HG03135 (cell line): Measurements from ENCODE around the gene NQO2.
"Not testable (repeated sequence)": the region's sequence is repeated elsewhere in the genome, so short reads cannot be mapped to it uniquely, and the experiment has no call there.

Experiments
- ATAC-seq: cut with Tn5 transposase; IDR thresholded peaks from one replicate; pipeline ENCODE4 v1.9.1; 2021; ENCODE audit warnings: mild to moderate bottlenecking, moderate library complexity; ENCODE audit not compliant: unreplicated experiment

Gene NQO2

DNA sequence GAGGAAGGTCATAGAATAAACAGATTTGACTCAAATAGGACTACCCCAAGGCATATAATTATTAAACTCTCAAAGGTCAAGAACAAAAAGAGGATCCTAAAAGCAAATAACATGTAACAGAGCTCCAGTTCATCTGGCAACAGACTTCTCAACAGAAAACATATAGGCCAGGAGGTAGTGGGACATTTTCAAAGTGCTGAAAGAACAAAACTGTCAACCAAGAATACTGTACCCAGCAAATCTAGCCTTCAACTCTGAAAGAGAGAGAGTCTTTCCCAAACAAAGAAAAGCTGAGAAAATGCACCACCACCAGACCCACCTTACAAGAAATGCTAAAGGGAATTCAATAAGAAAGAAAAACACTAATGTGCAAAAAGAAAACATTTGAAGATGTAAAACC lies 11.9 kb downstream of the NQO2 start:
- no peak for ATAC-seq

DNA sequence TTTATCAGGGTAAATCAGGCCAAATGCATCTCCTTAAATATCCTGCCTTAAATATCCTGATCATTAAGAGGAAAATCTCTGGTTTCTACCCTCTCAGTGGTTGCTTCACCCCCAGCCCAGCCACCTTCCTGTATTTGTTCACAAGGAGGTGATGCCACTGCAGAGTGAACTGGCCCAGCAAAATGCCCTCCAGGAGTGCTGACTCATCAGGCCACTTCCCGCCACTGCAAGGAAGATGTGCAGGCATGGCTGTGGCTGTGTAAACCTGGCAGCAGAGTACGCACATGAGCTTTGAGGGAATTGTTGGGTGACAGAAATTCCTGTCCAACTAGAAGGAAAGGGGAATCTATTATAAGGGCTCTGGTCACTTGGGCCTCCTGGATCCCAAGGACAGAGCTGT lies 13.8 kb downstream of the NQO2 start:
- ATAC-seq, result no peak

DNA sequence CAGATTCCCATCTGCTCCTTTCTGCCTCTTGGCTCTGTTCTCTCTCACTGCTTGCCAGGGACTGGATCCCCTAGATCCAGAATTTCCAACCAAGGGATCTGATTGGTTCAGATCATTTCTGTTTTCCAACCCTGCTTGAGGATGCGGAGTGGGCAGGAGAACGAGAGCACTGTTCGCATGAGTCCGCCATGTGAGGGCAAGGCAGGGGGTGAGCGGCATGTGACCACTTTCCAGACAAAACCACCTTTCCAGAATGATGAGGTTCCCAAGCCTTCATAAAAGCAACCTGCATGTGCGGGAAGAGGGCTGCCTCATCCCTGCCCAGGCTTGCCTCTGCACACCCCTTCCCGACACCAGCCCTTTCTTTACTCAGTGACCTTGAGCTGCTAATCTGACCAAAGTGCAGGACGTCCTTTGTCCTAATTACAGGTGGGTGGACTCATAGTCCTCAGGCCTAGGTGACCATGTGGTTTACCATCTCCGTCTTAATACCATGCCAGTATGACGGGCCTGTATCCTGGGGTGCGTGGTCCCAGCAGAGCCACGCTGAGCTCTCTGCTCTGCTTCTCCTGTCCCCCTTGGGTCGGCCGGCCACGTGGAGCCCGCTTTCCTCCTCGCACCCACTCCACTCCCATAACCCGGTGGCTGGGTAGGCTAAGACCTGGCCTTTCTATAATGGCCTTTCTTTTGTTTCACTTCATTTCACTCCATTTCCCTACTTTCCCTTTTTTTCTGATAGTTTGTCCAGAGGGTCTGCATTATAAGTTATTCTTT lies 14.4 kb downstream of the NQO2 start:
- ATAC-seq, result no peak

DNA sequence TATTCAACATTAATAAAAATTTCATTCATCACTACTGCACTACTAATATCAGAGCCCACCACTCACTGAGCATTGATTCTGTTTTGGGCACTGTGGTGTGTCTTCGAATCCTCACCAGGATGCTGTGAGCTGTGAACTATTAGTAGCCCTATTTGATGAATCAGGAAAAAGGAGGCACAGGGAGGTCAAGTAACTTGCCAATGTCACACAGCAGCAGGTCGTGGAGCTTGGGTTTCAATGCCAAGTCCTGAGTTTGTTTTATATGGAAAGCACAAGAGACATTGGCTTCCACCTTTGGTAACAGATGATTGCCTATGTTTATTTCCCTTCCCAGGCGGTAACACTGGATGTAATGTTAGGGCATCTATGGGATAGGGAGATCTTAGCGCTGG lies 15.0 kb downstream of the NQO2 start:
- no peak for ATAC-seq

DNA sequence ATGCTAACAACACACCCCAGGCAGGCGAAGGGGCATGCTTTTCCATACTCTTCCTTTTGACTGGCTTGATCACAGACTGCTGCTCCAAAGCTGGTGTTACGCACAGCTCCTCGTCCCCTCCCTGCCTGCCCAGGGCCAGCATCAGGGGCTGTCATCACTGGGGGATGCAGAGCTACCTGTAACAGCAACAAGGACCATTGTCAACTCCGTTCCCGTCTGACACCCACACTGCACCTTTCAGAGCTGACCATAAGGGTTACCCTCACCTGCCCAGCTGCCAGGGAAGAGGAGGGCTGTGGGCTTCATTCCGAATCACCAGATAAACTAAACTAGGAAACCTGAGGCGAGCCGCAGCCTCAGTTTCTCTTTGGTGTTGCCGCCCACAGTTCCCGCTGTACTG lies 15.4 kb downstream of the NQO2 start:
- ATAC-seq, result no peak

DNA sequence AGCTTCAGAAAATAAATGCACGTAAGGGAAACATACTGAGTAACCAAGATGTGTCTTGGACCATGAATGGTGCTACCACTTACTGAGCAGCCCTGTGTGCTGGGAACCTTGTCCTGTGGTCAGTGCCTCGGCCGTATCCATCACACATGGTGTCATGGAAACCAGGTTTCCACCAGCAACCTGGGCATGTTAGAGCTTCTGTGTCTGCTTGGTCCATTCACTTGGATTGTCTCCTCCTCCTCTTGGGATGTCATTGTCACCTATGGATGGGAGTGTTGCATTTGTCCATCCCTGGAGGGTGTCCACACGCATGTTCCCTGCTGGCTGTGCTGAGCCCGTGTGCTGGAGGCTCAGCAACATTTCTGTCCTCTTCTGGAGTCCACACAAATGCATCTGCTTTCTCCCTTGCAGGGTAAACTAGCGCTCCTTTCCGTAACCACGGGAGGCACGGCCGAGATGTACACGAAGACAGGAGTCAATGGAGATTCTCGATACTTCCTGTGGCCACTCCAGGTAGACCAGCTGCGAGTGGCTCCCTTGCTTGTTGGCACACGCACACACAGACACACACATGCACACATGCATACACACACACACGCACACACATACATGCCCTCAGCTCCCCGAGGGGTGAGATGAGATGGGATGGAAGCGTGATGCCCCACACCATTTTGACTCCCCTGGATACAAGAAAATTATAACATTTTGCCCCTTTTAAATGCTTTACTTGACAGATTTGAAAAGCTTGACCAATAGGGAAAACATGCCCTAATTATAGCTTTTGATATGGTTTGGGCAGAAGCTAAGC lies 17.0 kb downstream of the NQO2 start:
- ATAC-seq, result no peak

DNA sequence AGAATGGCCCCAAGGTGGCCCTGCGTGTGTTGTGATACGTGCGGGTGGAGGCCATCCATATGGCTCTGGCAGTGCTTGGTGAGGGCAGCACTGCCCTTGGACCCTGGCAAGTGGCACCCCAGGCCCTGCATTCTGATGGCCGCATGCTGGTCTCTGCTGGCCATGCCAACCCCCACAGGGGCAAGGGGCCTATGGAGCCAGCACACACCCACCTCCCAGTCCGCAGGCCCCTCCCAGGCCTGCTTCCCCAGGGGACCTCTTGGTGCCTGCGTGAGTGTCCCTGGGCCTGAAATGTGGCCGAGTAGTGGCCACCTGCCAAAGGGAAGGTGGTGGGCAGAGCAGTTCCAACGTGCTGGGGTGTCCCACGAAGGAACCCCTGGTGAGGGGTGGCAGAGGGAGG lies 17.6 kb downstream of the NQO2 start:
- ATAC-seq, result no peak

DNA sequence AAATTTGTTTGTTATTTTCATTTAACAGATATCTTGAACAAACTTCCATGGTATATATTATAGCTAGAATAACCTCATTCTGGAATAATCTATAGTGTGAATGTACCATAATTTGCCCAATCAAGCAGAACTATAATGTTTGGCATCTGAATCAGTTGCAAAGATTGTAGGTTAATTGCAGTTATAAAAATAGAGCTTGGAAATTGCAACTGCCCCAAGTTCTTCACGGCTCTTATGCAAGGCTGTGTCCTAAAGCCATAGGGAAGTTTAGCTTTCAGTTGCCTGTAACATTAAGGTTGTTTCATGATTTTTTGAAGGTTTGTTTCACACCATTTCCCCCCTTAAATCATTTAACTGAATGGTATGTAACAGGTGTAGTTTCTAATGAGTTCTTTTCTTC lies 19.4 kb downstream of the NQO2 start:
- ATAC-seq, result no peak

DNA sequence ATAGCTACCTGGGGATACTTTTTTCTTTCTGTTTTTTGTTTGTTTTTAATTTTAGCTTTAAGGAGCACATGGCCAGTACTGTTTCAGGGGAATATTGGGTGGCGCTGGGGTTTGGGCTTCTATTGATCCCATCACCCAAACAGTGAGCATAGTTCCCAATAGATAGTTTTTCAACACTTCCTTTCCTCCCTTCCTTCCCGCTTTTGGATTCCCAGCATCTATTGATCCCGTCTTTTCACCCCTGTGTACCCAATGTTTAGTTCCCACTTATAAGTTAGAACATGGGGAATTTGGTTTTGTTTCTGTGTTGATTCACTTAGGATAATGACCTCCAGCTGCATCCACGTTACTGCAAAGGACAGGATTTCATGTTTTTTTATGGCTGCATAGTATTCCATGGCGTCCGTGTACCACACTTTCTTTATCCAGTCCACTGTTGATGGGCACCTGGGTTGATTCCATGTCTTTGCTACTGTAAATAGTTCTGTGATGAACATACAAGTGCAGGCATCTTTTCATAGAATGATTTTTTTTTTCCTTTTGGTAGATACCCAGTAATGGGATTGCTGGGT lies 20.1 kb downstream of the NQO2 start:
- no peak for ATAC-seq

DNA sequence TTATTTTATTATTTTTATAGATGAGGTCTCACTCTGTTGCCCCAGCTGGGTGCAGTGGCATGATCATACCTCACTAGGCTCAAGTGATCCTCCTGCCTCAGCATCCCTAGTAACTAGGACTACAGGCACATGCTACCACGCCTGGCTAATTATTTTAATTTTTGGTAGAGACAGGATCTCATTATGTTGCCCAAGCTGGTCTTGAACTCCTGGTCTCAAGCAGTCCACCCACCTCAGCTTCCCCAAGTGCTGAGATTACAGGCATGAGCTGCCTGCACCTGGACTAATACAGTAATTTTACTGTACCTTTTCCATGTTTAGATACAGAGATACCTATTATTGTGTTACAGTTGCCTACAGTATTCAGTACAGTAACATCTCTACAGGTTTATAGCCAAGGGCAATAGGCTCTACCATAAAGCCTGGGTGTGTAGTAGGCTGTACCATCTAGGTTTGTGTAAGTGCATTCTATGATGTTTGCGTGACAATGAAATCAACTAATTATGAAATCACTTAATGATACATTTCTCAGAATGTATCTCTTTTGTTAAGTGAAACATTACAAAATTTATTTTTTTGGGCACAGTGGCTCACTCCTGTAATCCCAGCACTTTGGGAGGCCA lies 21.4 kb downstream of the NQO2 start:
- ATAC-seq, result not testable (repeated sequence)

DNA sequence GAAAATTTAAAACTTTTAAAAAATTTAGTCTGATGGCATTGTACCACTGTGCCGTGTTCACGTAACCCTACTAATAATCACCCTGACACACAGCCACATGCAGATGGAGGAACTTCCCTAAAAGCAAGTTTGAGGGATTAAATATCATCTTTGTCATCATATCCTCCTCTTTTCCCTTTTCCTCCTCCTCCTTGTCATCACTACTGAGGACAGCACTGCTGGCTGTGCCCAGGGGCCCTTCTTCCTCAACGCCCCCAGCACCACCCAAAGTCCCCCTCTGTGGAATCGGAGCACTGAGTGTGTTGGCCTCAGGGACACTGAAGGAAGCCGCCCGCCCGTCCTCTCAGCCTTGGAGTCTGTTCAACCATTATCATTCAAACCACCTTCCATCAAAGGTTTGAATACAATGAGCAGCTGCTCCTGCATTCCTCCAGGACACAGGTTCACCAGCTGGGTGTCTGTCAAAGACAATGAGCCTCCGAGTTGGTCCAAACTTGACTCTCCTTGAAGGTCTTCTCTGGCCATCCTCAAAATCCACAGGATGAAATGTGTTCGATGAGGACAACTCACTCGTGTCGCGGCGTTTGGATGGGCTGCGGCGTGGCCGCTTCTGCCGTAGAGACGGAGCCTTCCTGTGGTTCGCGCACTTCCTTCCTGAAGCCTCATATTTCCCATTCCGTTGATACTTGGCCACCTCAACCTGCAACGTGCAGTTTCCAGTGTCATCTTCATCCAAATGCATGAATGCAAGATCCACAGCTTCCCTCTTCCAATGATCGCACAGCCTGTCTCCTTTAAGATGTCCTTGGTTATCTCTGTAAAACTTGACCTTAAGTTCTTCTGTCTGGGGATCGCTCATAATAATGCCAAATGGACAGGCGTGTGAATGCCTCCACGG lies 23.3 kb downstream of the NQO2 start:
- ATAC-seq, result no peak

DNA sequence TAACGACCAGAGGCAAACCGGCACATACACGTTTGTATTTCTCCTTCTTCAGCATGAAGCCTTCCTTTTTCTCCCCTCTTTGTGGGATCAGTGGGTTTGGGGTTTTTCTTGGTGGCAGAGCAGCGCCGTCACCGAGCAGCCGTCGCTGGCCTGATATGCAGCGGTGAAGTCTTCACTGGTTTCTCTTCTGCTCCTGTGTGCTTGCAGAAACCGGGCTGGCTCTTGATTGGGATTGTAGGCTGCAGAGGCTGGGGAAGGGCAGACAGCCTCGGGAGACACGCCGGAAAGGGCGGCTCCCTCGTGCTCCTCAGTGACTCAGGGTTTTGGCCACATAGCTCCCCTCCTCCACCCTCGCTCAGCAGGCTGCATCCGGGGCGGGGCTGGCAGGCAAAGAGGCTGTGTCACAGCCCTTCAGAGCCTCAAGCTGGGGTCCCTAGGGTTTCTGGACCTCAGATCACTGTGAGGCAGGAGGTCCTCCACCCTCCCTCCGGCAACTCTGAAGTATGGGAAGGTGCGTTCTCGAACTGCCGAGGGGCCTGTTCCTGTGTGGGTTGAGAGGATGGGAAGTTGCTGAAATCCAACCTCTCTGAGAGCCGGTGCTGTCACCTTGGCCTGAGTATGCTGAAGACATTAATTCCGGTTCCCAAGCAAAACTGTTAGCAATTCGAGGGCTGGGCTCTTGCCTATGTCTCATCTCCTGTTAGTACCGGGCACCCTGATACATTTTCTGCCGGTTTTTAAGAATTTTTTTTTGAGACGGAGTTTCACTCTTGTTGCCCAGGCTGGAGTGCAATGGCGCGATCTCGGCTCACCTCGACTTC lies 24.2 kb downstream of the NQO2 start:
- ATAC-seq, result peak; percentile 81

DNA sequence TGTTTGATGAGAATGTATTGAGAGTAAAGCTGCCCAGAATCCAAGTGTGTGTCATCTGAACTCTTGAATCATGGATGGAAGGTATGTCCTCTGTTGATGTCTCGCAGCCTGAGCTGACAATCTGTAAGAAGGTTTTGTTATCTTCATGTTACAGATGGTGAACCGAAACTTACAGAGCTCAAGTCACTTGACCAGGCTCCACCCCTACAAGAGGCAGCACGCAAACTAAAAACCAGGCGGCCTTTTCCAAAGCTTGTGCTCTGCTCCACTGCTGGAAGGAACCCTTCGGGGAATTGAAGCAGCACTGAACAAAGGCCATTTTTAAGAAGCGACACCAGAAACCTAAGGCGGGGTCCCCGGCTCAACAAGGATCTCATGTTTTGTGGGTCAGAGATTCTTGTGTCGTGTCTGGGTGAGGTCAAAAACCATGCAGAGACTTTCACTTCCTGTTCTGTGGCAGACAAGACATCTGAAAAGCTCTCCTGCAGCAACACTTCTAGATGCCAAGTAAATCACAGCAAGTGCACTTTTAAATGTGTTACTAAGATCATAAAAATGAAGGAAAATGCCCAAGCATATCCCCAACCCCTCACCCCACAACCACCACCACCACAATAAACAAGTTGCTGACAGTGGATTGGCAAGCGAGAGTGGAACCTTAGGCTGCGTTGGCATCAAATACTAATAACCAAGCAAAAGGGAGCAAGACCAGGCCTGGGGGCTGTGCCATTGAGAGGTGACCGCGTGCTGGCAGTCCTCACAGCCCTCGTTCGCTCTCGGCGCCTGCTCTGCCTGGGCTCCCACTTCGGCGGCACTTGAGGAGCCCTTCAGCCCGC lies 27.3 kb downstream of the NQO2 start:
- peak; percentile 68 for ATAC-seq

DNA sequence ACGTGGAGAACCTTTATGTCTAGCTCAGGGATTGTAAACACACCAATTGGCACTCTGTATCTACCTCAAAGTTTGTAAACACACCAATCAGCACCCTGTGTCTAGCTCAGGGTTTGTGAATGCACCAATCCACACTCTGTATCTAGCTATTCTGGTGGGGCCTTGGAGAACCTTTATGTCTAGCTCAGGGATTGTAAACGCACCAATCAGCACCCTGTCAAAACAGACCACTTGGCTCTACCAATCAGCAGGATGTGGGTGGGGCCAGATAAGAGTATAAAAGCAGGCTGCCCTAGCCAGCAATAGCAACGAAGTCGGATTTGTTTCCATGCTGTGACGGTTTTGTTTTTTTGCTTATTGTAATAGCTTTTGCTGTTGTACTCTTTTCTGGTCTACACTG lies 28.5 kb downstream of the NQO2 start:
- ATAC-seq, result not testable (repeated sequence)

DNA sequence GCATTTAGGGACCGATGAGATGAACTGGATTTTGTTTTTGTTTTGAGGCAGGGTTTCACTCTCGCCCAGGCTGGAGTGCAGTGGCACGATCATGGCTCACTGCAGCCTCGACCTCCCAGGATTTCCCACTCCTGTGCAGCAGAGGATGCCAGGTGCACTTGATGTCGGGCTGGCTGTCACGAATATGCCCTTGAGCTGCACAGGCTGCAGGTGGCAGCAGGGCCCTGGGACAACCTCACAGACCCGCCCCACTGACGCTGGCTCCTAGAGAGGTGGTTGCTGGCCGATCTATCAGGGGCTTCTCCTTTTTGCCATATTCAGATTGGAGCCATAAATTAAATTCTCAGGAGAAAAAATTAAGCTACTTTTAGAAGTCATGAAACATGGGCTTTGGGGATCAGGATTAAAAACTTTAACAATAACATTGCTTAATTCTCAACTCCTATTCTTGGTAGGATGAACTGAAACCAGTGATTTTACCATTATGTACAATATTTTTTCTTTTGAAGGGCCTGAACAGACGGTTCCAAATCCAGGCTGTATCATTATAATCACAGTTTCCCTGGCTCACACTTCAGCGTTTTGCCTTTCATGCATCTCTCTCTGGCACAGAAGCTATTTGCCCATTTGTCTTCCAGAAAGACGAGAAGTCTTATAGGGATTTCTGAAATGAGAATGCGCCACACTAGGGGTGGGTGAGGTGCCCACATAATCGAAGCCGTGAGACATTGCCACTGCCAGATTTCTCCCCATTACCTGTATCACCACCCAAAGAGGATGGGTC lies 32.4 kb downstream of the NQO2 start:
- ATAC-seq, result no peak

DNA sequence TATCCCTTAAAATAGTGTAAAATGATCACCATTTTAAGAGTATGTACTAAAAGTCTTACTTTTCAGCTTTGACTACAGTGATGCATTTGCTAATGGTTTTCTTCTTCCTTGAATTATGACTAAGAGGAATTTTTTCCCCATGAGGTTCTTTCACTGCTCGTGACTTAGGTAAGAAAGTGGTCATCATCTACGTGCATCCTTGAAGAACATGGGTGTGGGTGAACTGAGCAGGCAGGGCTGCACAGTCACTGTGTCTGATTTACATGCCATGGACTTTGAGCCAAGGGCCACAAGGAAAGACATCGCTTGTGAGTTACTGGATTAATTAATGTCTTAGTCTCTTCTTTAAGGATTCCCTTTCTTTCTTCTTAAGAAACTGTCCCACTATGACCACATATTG lies 33.3 kb downstream of the NQO2 start:
- ATAC-seq, result no peak

DNA sequence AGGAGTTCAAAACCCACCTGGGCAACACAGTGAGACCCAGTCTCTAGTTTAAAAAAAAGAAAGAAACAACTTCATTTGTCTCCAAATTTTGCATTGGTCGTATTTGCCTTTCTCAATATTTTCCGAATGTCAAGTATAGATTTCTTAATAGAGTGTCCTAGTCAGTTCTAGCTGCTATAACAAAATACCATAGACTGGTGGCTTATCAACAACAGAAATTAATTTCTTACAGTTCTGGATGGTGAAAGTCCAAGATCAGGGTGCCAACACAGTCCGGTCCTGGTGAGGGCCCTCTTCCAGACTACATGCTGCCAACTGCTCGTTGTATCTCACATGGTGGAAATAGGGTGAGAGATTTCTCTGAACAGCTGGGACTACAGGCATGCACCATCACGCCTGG lies 34.0 kb downstream of the NQO2 start:
- ATAC-seq, result no peak

DNA sequence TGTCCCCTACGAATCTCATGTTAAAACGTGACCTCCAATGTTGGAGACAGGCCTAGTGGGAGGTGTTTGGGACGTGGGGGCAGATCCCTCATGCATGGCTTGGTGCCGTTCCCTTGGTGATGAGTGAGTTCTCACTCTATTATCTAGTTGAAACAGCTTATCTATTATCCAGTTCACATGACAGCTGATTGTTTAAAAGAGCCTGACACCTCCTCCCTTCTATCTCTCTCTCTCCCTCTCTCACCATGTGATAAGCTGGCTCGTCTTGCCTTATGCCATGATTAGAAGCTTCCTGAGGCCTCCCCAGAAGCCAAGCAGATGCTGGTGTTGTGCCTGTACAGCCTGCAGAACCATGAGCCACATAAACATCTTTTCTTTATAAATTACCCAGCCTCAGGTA lies 35.7 kb downstream of the NQO2 start:
- ATAC-seq, result no peak
